Cardiac muscle cell (in vitro differentiated cells and primary cell): ENCODE data around the gene GSK3A. TPM values are rescaled to one million over a fixed set of nuclear protein-coding genes. Genes with fewer than 3 reads are reported as not detected.

Source experiments
- DNase-seq, 2 donors: peaks; one replicate each; pipeline versions ENCODE4 v3.0.0 to v3.0.0-alpha.2; 2010 to 2017; ENCODE audit warnings: low read depth in 1 of 2, low spot score in 1 of 2
- H3K27ac ChIP-seq: fragments of 200-600 bp; sonication (generic); 2 replicates; pipeline ENCODE4 v1.5.1; 2016
- H3K27me3 ChIP-seq: fragments of 200-600 bp; sonication (generic); 2 replicates; pipeline ENCODE4 v1.6.0; 2016; ENCODE audit warnings: control low read depth
- H3K36me3 ChIP-seq: fragments of 200-600 bp; sonication (generic); 2 replicates; pipeline ENCODE4 v1.5.1; 2016; ENCODE audit warnings: control low read depth
- H3K4me1 ChIP-seq: fragments of 200-600 bp; sonication (generic); 2 replicates; pipeline ENCODE4 v1.8.1; 2017; ENCODE audit warnings: low read depth, mild to moderate bottlenecking, mixed run types
- H3K4me3 ChIP-seq: fragments of 200-600 bp; sonication (generic); 2 replicates; pipeline ENCODE4 v1.5.1; 2016; ENCODE audit warnings: mild to moderate bottlenecking
- H3K9me3 ChIP-seq: fragments of 200-600 bp; sonication (generic); 2 replicates; pipeline ENCODE4 v1.5.1; 2017; ENCODE audit warnings: low read depth, mild to moderate bottlenecking, control low read depth
- polyA plus RNA-seq: library from polyadenylated mRNA; unstranded; fragments of >200 nt; fragmentation: Nextera tagmentation; extraction: Ambion mirVana; gene quantifications from 2 replicates; pipeline ENCODE4 v1.2.1, GENCODE V29; 2016
- total RNA-seq: library from RNA; depleted of rRNA; stranded (reverse); fragments of >200 nt; gene quantifications from 2 replicates; pipeline ENCODE4 v1.2.3, GENCODE V29; 2016
- TF ChIP-seq, protein P1 (sequence below): IDR thresholded peaks from 2 replicates; pipeline ENCODE4 v1.5.1; 2012; ENCODE audit warnings: low read depth, mild to moderate bottlenecking, low read length

The GSK3A gene
- total and polyA plus RNA-seq, 2 experiments from 2014 or later = 28.0 to 40.2 TPM

DNA sequence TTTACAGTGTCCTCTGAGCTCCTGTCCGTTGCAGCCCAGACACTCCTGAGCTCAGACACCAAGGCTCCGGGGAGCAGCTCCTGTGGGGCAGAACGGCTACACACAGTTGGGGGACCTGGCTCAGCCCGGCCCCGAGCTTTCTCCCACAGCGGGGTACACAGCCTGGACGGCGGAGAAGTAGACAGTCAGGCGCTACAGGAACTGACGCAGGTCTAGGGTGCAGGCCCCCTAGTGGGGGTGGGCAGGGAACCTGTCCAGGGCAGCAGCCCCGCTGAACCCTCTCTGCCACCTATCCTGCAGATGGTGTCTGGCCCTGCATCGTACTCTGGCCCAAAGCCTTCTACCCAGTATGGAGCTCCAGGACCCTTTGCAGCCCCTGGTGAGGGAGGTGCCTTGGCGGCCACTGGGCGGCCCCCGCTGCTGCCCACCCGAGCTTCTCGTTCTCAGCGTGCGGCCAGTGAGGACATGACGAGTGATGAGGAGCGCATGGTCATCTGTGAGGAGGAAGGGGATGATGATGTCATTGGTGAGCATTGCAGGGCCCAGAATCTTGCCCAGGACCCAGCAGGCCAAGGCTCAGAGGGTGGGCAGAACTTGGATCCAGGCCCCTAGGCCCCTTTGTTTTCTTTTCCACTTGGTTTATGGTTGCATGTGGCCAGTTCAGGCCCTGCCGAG, 46.6 kb upstream of the GSK3A start:
- no peaks in the 10 kb centered on the region for H3K27me3 ChIP-seq
- H3K9me3 ChIP-seq = no peaks in the 10 kb centered on the region
- peaks cover 42% of the 10 kb centered on the region for H3K36me3 ChIP-seq
- H3K4me1 ChIP-seq = peaks cover 7% of the 10 kb centered on the region
- TF ChIP-seq, protein P1, sequence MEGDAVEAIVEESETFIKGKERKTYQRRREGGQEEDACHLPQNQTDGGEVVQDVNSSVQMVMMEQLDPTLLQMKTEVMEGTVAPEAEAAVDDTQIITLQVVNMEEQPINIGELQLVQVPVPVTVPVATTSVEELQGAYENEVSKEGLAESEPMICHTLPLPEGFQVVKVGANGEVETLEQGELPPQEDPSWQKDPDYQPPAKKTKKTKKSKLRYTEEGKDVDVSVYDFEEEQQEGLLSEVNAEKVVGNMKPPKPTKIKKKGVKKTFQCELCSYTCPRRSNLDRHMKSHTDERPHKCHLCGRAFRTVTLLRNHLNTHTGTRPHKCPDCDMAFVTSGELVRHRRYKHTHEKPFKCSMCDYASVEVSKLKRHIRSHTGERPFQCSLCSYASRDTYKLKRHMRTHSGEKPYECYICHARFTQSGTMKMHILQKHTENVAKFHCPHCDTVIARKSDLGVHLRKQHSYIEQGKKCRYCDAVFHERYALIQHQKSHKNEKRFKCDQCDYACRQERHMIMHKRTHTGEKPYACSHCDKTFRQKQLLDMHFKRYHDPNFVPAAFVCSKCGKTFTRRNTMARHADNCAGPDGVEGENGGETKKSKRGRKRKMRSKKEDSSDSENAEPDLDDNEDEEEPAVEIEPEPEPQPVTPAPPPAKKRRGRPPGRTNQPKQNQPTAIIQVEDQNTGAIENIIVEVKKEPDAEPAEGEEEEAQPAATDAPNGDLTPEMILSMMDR = no peak
- H3K4me3 ChIP-seq = no peak overlapping the region
- DNase-seq = no peak
- H3K27ac ChIP-seq = no peak overlapping the region

DNA sequence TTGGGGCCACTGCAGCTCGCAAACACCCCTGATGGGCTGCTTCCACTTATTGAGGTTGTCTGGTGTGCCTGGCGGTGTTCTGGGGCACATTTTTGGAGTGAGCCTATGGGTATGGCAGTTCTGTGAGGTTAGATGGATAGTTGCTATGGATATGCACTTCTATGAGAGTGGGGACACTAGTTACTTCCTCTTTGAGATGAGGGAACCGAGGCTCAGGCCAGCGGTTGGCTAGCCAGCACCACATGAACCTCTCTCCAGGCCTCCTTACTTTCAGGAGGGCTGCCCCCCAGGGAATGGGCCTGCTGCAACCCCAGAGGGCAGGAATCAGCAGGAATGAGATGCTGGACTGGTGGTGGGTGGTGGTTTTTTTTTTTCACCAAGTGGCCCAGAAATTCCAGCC, 46.0 kb upstream of the GSK3A start:
- TF ChIP-seq, protein P1 = no peak
- DNase-seq = no peak
- Histone ChIP-seq H3K9me3 (no peaks in the 10 kb centered on the region), H3K27me3 (no peaks in the 10 kb centered on the region), H3K4me1 (peaks cover 7% of the 10 kb centered on the region), H3K4me3 (no peak overlapping the region), H3K36me3 (peaks cover 42% of the 10 kb centered on the region), H3K27ac (no peak overlapping the region)

- peaks cover 38% of the 10 kb centered on the region for H3K36me3 ChIP-seq
These were observed 45.4 kb upstream of the GSK3A start for GRCh38 chr19:42287827-42288107.

GRCh38 chr19:42287017-42287826, 44.8 kb upstream of the GSK3A start:
- DNase-seq = no peak
- Histone ChIP-seq H3K27me3 (no peaks in the 10 kb centered on the region), H3K36me3 (peaks cover 37% of the 10 kb centered on the region), H3K4me1 (peaks cover 19% of the 10 kb centered on the region), H3K27ac (no peak overlapping the region), H3K4me3 (no peak overlapping the region), H3K9me3 (no peaks in the 10 kb centered on the region)
- TF ChIP-seq, protein P1 = no peak

More at GRCh38 chr19:42287827-42288107, 45.4 kb upstream of the GSK3A start:
- H3K4me1 ChIP-seq = peaks cover 13% of the 10 kb centered on the region
- H3K4me3 ChIP-seq = no peak overlapping the region
- no peaks in the 10 kb centered on the region for H3K27me3 ChIP-seq
- no peak for DNase-seq
- TF ChIP-seq, protein P1 = no peak
- H3K9me3 ChIP-seq = no peaks in the 10 kb centered on the region
- no peak overlapping the region for H3K27ac ChIP-seq

- Histone ChIP-seq H3K27me3 (no peaks in the 10 kb centered on the region), H3K36me3 (peaks cover 32% of the 10 kb centered on the region), H3K9me3 (no peaks in the 10 kb centered on the region), H3K27ac (no peak overlapping the region), H3K4me3 (no peak overlapping the region), H3K4me1 (peaks cover 26% of the 10 kb centered on the region)
- DNase-seq = peak in 1 of 2 donors; percentile 61
- TF ChIP-seq, protein P1 = no peak
These were observed 44.1 kb upstream of the GSK3A start for GRCh38 chr19:42286349-42287016.
